ENCODE results near the gene IL17RA.
A peak's percentile ranks its signal among the peaks of the same experiment; 100 is the strongest.

Gene IL17RA

DNA sequence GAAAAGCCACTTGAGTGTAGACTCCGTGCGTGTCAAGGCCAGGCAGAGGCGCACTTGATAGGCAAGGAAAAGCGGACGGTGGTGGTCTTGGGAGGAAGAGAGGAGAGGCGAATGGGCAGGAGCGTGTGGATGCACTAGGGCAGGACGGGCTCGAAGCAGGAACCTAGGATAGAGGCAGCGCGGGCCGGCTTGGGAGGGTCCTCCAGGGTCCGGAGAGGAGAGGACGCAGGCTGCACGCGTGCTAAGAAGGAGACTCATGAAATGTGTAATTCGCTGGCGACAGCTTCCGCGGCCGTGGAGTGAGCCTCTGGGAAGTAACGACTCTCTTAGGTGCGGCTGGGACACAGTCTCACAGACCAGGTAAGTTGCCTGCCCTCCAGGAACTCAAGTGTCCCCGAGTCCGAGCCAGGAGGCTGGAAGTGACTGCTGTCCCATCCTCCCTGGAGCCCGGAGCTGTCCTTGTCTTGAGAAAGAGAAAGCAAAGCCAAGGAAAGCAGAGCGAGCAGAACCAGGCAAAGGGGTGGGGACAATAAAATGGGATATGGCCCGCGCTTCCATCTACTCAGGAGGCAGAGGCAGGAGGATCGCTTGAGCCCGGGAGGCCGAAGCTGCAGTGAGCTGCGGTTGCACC lies 874 bp upstream of the IL17RA start:
- DNase-seq (ENCODE audit: low read depth in 2 of 2), result no peak

DNA sequence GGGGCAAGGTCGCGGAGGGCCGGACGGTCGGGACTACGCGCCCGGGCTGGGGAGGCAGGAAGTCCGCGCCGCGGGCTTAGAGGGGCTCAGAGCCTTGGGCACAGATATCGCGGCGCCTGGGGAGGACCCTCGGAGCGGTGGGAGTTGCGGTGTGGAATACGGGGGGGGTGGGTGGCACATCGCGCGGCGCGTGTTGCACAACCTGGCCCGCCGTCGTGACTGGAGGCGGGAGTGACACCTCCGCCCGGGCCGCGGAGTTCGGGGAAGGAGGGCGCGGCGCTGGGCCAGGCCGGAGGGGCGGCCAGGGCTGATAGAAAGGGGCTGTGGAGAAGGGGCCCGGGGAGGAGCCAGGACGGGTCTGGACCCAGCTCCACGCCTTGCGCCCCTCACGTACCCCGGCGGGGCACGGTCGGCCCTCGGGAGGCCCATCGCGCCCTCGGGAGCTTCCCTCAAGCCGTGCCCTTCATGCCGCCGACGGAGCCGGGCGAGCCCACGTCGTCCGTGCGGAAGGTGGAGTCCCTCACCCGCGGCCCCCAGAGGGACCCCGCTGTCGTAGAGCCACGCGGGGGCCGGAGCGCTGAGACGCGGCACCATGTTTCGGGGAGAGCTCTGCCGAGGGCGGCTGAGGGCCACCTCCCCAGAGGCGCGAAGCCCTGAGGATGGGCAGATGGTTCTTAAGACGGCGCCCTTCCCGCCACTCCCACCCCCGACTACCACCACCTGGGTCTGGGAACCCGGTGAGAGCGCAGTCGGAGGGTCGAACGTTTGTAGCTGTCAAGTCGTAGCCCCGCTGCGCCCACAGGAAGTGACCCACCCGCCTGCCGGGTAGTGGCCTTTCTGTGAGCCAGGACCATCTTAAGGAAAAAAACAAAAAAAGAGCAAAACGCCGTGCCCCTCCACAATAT lies 729 bp downstream of the IL17RA start:
- DNase-seq (ENCODE audit: low read depth in 2 of 2), result peak; percentile 34 to 36

DNA sequence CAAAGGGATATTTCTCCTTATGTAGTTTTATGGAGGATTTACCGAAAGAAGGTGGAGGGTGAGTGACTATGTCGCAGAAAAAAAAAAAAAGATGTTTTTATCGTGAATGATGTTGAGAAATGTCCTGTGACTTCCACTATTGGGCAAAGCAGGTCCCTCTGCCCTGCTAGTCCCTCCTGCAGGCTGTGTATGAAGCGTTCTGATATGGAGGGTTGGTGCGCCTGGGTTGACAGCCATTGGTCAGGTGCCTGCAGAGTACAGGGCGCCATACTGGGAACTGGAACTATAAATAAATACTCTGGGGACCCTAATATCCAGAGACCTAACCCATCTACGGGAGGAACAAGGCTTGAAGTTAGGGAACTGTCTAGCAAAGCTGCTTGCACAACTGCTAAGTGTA lies 1.5 kb downstream of the IL17RA start:
- DNase-seq (ENCODE audit: low read depth in 2 of 2), result no peak

DNA sequence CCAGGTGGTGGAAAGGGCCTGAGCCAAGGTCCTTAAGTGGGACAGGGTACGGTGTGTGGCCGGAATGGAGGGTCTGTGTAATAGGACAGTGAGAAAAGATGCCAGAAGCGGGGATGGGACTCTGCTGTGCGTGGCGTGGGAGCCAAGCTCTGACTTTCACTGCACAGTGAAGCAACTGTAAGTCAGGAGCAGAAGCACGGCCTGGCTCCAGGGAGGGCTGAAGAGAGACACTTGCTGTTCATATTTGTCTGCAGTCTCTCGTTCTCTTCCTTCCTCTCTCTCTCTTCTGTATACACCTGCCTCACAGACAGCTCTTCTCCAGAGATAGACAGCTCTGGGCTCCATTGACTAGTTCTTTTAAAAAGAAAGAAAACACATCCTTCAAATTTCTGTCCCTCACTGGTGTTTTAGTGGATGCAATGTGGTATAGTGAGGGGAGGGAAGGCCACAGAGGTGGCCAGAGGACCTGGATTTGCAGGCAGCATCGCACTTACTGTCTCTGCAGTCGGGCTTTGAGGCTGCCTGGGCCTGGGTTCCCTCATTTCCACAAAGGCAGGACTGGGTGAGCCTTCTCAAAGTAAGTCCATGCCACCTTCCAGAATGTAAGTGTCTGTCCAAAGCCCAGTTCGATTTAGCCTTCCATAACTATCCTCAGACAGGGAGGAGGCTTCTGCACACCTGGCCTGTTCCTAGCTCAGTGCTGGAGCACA lies 2.1 kb downstream of the IL17RA start:
- DNase-seq (ENCODE audit: low read depth in 2 of 2), result no peak

DNA sequence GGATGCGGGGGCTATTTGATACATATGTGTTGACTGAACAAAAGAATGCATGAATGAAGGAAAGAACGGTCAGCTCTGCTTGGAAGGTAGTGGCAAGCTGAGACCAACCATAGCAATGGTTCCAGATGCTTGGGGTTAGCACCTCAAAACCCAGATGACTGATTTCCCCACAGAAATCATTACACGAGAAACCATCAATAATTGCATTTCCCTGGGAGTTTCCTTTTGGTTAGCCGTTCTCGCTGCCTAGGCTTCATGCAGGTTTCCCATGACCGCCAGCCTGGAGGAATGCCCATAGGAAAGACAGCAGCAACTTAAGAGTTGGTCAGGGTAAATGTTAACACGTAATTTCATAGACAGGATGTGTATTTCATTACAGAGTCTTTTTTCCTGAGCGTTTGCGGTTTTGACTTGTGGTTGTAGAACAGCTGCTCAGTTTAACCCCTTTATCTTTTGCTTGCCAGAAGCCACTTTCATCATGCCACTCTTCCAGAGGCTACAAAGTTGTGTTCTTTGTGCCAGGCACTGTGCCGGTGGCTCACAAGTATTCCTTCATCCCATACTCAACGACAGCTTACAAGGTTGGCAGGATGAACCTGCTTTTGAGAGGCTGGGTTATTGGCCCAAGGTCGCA lies 2.8 kb downstream of the IL17RA start:
- DNase-seq (ENCODE audit: low read depth in 2 of 2), result no peak

DNA sequence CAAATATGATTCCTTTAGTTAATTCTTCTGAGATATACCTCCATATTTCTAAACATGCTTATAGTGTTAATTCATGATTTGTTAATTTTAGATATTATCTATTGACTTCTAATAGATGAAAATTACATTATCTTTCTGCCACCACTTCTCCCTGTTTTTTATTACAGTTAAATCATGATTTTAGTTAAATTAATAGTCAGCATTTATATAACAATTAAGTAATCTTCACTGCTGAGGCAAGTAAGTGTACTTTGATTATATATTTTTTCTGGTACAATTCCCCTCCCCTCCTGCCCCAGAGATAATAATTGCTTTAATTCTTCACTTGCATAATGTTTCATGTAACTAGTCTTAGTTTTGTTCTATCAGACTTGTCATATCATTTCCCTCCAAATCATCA lies 5.8 kb downstream of the IL17RA start:
- DNase-seq (ENCODE audit: low read depth in 2 of 2), result no peak

DNA sequence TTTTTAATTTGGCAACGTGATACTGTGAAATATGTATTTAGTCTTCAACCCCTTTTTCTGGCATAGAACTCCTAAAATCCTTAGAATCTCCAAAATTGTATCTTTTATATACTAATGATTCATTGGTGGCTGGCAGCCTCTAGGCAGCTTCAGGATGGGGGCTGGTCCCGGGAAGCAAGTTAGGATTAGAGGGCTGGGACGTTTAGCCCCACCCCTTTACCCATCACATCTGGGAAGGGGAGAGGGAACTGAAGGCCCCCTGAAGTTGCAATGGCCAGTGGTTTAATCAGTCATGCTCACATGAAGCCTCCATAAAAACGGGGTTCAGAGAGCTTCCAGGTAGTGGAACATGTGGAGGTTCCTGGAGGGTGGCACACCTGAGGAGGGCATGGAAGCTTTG lies 7.1 kb downstream of the IL17RA start:
- DNase-seq (ENCODE audit: low read depth in 2 of 2), result no peak

DNA sequence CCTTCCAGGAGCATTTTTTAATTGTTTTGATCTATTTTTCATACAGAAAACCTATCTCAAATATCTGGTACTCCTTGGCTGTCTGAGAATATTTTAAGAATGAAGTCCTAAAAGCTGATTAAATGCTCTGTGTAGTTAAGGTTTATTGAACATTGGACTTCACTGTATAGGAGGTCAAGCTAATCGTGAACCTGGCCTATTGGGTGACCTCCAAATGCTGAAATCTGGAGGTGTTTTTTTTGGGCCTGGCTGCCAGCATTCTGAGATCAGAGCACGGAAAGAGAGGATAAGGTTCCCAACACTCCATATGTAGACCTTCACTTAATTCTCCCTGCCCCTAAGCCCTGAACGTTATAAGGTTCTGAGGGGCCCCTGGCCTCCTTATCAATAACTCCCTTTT lies 8.3 kb downstream of the IL17RA start:
- DNase-seq (ENCODE audit: low read depth in 2 of 2), result no peak

DNA sequence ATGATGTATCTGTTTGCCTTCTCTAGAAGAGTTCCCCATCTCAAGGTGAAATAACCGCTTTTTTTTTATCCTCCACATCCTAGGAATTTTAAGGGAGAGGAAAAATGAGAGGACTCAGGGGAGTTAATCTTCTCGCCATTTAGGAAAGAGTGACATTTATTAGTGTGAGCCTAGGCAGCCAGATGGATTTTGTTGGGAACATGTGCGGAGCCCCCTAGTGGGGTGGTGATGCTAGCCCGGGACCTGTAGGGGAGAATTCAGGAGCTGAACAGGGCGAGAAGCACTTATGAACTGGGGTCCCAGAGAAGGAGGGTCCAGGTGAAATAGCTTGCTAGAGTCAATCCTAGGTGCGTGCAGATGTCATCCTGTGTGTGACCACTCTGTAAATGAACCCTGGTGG lies 10.7 kb downstream of the IL17RA start:
- DNase-seq (ENCODE audit: low read depth in 2 of 2), result no peak

DNA sequence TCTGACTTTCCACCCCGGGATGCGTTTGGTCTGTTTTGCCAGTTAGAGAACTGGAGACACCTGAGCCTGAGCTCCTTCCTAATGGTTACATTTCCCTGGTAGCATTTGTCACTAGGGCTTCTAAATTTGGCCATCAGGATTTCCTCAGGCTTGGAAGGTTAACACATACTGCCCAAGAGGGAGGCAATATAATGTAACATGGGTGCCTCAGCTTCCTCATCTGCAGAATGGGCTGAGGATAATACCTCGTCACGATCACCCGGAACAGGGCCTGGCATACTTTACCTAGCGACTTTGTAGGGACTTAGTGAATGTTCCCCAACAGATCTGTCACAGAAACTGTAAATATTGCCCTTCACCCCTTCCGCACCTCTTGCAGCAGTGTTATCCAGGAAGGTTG lies 11.3 kb downstream of the IL17RA start:
- no peak for DNase-seq (ENCODE audit: low read depth in 2 of 2)

DNA sequence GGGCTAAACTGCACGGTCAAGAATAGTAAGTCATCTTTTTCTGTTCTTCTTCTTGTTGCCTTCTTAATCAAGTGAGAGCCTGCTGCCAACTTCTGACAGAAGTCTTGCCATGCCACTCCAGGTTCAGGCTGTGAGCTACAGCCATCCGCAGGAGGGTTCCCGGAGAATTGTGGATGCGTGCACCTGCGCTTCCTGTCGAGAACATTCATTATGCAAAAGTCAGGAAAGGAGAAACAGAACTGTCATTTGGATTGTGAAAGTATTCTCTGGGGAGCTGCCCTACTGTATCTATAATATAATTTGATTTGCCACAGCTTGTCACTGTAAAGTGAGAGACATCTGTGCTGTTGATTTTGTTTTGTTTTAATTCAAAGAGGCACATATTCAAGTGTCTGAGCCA lies 12.3 kb downstream of the IL17RA start:
- no peak for DNase-seq (ENCODE audit: low read depth in 2 of 2)

DNA sequence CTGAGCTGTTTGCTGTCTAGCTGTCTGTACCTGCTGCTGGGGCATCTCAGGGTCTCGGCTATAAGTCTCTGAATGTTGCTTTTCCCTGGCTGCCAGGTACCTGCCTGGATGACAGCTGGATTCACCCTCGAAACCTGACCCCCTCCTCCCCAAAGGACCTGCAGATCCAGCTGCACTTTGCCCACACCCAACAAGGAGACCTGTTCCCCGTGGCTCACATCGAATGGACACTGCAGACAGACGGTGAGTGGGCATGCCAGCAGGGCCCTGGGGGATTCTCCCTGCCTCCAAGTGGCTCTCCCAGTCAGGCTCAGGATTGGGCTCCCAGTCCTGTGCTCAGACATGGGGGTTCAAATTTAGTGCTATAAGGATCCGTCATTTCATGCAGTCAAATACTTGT lies 12.9 kb downstream of the IL17RA start:
- DNase-seq (ENCODE audit: low read depth in 2 of 2), result no peak

DNA sequence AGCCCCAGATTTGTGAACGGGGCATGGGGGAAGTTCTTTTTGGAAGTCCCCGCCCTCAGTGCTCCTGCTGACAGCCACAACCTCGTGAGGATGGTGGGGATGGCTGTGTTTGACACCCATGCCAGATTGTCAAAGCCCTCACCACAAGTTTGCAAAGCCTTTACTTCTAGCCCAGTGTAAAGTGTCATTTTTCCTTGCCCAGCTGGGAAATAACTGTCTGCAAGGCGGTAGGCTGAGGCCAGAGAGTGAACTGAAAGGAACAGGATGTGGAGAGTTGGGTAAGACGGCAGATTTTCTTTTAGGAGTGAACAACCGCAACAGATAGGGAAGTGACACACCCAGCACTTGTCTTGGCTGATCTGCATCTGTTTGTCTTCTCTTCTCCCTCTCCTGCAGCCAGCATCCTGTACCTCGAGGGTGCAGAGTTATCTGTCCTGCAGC lies 13.6 kb downstream of the IL17RA start:
- DNase-seq (ENCODE audit: low read depth in 2 of 2), result no peak

DNA sequence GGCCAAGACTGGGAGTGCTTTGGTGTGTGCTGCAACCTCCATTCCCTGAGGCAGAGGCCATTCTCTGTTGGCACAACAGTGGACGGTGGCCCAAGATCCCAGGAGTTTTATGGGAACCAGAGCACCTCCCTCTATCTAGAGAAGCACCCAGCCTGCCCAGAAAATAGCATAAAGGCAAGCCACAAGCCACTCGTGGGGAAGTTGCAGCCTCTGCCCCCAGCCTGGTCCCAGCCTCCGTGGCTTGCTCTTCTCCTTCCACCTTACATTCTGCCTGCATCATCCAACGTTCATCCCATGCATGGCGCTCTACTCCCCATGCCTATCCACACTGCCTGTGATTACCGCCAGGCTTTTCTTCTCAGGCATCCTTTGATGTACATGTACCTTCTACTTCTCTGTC lies 15.8 kb downstream of the IL17RA start:
- no peak for DNase-seq (ENCODE audit: low read depth in 2 of 2)

DNA sequence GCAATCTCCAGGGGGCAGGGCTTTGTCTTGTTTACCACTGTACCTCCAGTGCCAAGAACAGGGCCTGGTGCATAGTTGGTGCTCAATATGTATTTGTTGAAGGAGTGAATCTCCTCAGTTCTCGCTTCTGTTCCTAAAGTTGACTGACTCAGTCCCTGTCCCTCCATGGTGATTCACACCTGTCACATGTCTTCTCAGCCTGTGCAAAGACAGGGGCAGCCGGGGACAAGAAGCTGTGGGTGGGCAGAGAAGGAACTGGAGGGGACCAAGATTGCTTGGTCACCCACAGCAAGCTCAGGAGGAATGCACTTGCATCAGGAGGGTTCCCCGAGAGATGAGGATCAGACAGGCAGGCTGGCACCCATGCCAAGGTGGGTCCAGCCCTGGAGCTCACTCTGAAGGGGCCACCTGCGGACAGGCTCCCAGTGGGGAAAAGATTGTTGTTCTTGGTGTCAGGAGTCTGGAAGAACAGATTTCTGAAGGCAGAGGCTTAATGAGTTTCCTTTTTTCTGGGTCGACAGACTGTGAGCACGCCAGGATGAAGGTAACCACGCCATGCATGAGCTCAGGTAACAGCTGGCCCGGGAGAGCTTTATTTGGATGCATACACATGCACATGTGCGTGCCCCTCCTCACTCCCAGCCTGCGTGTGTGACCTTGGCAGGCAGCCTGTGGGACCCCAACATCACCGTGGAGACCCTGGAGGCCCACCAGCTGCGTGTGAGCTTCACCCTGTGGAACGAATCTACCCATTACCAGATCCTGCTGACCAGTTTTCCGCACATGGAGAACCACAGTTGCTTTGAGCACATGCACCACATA lies 16.9 kb downstream of the IL17RA start:
- DNase-seq (ENCODE audit: low read depth in 2 of 2), result no peak

DNA sequence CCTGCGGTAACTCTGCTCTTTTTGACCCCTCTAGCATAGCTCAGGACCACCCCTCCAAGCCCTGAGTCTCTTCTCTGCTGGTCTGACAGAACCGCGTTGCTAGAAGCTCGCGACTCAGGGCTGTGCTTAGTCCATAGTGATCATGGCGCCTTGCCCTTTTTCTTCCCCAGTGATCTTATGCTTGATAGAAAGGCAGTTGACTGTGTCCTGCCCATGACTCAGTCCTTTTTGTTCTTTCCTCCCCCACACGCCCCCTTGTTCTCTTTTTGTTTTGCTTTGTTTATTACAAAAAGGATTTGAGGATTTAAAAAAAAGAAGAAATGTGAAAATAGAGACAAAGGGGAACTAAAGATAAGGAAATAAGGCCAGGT lies 17.5 kb downstream of the IL17RA start:
- DNase-seq (ENCODE audit: low read depth in 2 of 2), result no peak

DNA sequence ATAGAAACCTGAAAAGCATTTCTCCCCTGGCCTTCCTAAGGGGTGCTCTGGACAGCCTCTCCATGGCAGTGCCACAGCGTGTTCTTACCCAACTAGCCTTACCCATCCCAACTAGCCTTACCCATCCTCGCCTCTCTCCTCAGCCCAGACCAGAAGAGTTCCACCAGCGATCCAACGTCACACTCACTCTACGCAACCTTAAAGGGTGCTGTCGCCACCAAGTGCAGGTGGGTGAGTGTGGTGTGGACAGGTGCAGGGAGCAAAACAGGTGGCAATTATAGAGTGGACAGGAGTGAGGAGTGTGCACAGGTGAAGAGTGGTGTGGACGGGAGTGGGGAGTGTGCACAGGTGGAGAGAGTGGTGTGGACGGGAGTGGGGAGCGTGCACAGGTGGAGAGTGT lies 18.6 kb downstream of the IL17RA start:
- DNase-seq (ENCODE audit: low read depth in 2 of 2), result no peak

DNA sequence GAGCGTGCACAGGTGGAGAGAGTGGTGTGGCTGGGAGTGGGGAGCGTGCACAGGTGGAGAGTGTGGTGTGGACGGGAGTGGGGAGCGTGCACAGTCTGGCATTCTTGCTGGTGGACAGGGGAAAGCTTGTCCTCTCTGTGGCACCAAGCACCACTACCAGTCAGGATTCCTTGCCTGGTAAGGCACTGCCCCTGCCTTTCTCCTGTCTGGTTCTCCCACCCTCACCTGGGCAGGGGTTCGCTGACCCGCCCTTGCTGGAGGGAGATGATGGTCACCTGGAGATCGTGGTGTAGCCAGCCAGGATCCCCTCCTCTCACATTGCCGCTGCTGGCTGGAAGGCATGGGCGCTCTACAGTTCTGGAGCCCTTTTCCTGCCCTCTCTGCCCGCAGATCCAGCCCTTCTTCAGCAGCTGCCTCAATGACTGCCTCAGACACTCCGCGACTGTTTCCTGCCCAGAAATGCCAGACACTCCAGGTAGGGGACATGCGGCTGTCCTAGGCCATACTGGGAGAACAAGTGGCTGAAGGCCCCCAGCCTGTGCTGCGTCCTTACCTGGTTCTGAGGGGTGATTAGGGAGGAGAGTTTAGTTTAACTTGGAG lies 19.6 kb downstream of the IL17RA start:
- DNase-seq (ENCODE audit: low read depth in 2 of 2), result no peak

DNA sequence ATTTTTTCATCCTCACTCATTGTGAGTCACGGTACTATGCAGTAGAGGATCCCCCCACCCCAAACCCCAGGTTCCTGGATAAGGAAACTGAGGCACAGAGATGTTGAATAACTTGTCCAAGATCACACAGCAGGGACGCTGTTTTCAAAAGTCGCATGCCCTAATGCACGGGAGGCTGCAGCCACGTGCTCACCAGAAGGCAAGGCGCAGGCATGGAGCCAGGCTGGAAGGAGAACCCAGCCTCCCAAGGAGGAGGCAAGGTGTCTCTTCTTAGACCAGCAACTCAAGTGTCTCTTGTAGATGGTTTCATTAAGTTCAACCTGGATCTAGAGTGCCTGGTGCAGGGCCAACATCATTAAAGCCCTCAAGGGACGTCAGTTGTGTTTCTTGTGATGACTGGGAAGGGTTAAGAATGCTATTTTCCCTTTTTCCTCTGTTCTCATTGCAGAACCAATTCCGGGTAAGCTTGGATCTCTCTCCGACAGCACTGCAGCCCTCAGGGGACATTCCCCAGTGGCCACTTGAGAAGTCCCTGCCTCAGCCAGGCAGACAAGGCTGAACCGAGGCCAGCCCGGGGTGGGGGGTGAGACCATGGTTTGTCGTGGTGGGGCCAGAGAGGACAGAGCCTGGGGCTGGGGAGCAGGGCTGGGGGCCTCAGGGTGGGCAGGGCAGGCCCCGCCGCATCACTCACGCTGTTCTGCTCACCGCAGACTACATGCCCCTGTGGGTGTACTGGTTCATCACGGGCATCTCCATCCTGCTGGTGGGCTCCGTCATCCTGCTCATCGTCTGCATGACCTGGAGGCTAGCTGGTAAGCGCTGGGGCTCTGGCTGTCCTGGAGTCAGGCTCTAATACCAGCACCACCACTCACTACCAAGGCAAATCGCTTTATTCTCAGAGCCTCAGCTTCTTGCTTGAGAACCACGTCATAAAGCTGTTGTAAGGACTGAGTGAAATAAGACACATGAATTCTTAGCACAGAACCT lies 20.6 kb downstream of the IL17RA start:
- DNase-seq (ENCODE audit: low read depth in 2 of 2), result no peak

Measured in stimulated activated CD4-positive, alpha-beta T cell treated with anti-CD3 and anti-CD28 coated beads, Interleukin-1b, Interleukin-23, amount 100 ng/mL, for 4 hours (primary cell).